Occipital lobe (tissue), 2 donors: ENCODE data around the gene FA2H. TPM values are rescaled to one million over a fixed set of nuclear protein-coding genes. Genes with fewer than 3 reads are reported as not detected.

Source experiments
- DNase-seq: peaks from one replicate; lab custom pipeline; 2025; lab: John Stamatoyannopoulos, UW
- total RNA-seq: library from RNA; depleted of rRNA; stranded (reverse); fragments of >200 nt; gene quantifications from one replicate; pipeline ENCODE4 v1.2.3, GENCODE V29; 2014

The FA2H gene
- total RNA-seq, 1 donor from 2014 or later = 0.16 TPM

DNA sequence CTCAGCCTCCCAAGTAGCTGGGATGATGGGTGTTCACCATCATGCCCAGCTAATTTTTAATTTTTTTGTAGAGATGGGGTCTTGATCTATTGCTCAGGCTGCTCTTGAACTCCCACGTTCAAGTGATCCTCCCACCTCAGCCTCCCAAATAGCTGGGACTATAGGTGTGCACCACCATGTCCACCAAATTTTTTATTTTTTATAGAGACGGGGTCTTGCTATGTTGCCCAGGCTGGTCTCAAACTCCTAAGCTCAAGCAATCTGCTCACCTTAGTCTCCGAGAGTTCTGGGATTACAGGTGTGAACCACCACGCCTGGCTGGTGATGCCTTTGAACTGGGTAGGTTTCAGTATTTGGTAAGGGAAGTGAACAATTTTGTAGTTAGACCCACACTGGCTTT lies 30.1 kb downstream of the FA2H start:
- DNase-seq = no peak

DNA sequence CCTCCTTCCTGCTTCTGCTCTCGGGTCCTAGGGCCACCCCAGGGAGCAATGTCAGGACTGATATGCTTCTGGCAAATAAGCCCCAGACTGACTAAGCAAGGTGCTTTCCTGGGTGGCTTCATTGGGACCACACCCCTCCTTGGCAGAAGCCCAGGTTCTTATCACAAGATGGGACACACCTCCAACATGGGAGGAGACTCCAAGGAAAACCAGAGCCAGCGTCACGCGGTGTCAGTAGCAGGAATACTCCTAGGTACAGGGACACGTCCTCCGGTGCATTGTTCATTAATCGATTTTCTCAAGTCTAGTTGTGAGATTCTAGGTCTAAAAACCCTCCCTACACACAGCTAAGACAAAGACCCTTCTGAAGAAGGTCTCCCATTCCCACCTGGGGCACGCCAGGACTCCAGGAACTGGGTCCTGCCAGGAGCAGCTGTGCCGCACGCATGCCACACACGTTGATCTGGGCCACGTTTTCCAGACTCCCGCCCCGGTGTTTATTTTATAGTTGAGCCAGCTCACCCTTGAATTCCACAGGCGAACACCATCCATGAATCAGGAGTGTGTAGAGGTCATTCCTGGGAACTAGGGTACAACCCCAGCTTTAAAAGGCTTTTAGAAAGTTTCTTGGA lies 30.8 kb downstream of the FA2H start:
- no peak for DNase-seq

DNA sequence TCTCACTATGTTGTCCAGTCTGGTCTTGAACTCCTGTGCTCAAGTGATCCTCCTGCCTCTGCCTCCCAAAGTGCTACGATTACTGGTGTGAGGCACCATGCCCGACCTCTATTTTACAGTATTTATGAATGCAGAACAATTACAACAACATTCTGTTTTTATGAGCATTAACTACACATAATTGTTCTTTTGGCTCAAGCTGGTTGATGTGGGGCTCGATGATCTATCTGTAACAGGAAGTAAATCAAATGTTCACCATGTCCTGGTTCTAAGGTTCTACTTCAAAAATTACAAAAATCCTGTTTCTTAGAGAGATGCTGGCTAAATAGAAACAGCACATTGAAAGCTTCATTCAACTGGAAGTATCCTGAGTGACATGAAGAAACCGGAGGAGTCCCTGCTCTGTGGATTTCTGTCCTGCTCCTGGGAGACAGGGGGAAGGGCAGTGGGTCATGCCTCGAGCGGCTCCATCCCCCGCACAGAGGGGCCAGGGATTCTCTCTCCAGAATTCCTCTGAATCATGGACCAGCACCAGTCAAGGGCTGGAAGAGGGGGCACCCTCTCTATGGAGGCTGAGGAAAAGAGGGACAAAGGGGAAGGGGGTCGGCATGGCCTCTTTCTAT lies 31.5 kb downstream of the FA2H start:
- DNase-seq = no peak

DNA sequence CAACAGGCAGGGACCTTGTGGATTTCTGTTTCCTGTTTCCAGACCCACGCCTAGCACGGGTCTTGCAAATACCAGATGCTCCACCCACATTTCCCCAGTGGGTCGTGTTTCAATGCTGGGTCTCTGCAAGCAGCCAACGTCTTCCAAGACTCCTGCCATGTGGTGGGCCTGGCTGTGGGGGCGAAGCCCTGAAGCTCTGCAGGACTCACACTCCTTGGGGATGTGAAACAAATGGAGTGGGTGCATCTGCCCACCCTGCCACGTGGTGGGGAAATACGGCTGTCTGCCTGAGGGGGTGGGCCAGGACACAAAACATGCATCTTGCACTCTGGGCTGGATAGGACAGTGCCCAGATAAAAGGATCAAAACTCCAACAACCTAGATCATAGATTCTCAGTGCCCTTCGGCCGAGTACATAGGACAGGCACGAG lies 32.6 kb downstream of the FA2H start:
- no peak for DNase-seq

DNA sequence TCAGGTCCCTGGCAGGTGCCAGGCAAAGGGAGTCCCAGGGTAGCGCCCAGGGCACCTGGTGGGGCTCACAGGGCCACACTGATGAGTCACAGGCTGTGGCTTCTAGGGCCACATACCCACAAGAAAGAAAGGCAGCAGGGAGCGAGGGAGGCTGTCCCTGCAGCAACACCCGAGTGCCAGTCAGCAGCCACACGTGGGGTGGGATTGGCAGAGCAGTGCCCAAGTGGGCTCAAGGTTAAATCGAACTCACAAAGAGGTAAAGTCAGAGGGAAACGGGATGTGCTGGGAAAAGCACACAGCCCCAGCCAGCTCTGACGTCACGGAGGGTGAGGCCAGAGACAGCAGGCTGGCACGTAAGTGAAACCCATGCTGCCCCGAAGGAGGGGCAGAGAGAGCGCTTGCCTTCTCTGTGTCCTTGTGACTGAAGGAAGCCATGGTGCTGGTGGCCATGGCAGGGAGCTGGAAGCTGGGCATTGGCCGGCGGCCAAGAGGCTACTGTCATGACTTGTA lies 33.8 kb downstream of the FA2H start:
- peak; percentile 57 for DNase-seq

DNA sequence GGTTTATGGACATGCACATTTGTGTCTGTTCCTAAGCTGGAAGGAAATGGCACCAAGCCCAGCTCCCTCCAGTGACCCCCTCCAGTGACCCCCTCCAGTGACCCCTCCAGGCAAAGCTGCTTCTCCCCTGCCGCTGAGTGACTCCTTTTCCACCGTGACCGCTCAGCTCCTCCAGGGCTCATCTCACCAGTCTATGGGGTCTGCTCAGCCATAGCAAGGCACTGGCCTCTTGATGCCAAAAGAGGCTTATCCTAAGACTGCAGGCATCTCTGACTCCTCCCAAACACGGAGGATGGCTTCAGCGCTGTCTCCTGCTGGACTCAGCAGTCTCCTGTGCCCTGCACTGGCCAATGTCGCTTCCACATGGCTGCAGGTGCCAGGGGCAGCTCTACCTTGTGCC lies 35.3 kb downstream of the FA2H start:
- no peak for DNase-seq

DNA sequence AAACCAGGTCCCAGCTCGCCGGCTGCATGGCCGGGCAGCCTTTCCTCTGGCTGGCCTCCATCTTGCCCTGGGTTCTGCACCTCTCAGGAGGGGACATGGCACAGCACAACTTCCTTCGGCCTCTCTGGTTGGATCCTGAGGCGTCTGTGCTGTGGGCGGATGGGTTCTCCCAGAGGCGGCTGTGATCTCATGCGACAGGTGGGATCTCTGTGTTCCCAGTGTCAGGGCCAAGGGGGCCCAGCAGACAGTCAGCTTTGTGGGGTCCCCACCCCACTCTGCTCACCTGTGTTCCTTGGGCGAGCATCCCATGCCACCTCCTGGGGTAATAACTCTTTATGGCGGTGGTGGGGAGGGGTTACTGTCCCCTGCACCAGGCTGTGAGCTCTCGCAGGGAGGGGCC lies 35.8 kb downstream of the FA2H start:
- no peak for DNase-seq

DNA sequence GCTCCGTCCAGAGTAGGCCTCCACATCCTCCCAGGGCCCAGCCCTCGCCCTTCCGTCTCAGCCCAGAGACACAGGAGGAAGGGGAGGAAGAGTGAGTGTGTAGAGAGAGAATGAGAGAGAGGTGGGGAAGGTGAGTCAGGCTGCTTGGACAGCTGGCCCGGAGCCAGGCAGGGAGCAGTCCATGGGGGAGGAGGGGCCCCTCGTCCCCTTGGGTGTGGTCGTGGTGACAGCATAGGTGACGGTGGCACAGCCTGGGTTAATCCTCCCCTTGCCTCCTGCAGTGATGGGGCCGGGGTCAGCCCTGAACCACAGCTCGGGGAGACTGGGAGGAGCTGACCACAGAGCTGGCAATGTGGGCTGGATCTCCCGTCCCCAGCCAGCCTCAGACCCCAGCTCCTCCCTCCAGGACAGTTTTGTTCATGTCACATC lies 36.5 kb downstream of the FA2H start:
- DNase-seq = no peak

DNA sequence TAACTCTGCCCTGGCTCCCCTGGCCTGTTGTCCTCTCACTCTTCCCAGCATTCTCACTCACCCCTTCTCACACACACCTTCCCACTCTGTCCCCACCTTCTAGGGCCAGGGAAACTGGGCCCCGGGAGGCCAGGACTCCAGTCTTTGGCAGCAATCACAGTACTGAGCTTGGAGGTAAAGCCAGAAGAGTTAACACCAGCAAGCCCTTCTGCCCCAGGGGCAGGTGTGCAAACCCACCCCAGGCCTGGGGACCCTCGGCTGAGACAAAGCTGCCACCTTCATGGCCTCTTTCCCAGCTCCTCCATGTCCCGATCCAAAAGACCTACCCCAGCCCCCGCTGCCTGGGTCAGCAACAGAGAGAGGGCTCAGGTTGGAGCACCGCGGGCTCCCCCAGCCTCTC lies 37.1 kb downstream of the FA2H start:
- DNase-seq = no peak

DNA sequence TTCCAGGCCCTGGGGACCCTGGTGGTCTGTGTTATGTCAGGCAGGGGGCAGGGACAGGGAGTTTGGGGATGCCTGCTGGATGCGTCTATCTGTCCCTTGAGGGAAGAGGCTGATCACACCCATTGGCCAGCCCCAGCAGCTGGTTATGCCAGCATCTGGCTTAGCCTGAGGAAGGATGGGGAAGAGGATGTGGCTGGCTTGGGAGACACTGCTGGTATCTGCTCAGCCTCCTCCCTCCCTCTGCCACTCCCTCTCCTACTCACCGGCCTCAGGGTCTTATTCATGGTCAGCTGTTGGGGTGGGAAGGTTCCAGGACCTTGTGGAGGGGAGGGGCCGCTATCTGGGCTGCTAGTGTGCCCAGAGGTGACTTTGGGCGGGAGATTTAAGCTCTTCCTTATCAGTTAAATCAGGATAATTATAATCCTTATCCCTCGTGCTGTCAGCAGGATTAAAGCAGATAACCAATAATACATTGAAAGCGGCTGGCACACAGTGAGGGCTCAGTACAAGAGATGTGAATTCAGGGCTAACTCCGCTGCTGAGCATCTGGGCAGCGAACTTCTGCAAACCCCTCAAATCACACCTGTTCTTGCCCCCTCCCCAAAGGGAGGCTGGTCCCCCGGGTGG lies 38.0 kb downstream of the FA2H start:
- no peak for DNase-seq

DNA sequence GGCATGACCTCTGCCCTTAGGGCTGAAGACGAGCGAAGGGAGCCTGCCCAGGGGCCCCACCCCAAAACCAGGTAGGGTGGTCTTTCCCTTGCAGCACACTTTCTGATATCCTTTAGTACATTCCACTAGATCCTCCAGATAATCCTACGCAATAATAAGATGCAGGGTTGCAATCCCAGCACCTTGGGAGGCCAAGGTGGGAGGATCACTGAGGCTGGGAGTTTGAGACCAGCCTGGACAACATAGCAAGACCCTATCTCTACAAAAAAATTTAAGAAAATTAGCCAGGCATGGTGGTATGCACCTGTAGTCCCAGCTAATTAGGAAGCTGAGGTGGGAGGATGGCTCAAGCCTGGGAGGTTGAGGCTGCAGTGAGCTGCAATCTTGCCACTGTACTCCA lies 39.1 kb downstream of the FA2H start:
- DNase-seq = no peak

DNA sequence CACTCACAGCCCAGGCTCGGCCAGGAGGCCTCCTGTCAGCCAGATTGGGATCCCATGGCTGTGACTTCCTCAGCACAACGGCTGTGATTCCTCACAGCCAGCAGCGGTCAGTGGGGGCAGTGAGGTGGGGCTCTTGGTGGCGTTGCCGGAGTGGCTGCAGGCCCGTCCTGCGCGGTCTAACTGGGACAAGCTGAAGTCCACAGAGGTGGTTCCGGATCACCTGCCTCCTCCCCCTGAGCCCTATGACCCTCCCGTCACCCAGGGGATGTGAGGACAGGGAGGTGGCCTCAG lies 39.5 kb downstream of the FA2H start:
- no peak for DNase-seq

DNA sequence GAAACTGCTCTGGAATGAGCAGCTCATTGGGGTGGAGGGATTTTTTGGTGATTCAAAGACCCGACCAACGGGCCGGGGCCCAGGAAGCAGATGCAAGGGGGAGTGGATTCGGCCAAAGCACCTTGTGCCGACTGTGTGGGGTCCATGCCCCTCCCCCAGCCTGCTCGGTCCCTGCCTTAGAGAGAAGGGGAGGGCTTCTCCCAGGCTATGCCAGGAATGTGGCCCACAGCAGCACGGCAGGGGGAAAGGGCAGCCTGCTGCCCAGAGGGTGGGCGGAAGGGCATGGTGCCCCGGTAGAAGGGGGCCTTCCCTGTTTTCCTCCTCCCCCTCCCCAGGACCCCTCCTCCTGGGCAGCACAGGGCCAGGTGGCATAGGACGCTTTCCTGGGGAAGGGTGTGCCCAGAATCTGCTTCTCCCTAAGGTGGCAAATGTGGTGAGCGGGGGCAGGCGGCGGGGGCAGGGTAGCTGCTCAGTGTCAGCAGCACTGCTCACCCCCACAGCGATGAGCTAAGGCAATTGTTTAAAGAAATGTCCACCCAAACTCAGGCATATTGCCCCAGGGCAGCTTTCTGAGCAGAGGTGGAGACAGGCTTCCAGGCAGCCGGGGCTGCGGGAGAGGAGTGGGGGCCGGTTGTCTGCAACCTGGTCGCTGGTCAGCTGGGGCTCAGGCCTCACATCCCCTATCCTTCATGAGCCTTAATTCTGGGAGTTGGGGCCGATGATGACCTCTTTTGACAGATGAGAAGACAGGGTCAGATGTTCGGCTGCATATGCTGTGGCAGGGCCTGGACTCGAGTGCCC lies 40.1 kb downstream of the FA2H start:
- no peak for DNase-seq

DNA sequence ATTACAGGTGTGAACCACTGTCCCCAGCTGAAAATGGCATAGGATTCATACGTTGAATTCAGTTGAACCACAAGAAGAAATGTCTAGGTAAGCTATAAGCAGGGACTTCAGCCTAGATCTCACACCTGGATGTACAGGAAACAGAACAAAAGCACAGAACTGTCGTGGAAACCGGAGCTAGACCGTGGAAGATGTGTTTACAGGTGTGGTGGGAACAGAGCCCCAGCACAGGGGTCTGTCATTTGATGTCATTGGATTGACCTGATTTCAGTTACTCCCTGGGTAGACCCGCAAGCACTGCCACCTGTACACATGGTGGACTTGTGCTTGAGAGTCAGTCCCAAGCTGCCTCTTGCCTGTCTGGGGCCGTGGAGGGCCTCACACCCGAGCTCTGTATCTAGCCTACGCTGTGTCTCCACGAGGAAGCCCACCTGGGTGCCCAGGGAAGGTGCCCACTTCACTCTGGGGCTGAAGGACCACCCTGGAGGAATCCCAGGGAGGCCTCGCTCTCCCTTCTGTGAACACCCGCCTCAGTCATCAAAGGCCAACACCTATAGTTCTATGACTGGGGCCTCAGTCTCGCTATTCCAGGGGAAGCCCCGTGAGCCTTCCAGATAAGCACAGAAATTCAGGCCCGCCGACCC lies 41.8 kb downstream of the FA2H start:
- DNase-seq = no peak

DNA sequence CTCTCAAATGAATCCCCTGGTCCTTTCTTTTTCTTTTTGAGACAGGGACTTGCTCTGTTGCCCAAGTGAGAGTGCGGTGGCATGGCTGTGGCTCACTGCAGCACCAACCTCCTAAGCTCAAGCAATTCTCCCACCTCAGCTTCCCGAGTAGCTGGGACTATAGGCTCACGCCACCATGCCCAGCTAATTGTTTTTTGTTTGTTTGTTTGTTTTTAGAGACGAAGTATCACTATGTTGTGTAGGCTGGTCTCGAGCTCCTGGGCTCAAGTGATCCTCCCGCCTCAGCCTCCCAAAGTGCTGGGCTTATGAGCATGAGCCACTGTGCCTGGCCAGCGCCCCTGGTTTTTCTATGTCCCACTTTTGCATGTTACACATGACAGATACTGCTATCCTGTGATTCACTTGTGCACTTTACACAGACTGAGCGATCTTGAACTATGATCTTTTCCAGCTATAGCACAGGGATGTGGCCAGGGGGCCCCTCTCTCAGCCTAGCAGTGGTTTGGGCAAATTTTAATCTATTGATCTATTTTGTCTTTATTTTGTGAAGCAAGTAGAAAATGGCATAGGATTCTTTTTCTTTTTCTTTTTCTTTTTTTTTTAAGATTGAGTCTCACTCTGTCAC lies 42.7 kb downstream of the FA2H start:
- DNase-seq = no peak

DNA sequence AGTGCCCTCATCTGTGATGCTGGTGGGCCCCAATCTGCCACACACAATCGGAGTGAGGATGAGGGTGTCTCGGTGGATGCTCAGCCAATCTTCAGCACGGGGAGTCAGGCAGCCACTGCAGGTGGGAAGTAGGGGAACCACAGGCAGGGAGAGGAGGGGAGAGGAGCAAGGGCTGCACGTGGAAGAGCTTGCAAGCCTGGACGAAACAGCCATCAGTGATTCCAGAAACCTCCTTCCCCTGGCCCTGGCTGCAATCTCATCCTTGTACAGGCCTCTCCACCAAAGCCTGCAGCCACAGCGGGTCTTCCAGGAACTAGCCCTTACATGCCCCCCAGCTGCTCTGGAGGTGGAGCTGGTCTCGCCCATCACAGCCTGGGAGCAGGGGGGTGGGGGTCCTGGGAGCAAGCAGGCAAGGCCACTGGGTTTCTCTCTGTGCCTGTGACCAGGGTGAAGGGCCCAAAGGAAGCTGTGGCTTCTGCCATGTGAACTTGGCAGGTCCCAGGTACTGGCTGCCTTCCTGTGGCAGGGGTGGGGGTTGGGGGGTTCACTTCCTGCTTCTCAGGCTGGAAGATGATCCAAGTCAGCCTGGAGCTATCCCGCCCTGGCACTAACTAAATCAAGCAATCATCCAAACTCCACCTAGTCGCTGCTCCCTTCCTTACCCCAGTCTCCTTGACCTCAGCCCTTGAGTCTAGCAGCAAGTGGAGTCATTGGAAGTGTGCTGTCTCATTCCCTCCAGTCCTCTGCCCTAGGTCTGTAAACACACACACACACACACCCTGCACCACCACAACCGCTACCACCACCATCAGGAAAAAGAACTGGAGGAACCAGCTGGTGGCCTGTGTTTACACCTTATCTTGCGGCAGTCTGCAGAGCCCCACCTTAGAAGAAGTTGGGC lies 44.6 kb downstream of the FA2H start:
- DNase-seq = no peak

DNA sequence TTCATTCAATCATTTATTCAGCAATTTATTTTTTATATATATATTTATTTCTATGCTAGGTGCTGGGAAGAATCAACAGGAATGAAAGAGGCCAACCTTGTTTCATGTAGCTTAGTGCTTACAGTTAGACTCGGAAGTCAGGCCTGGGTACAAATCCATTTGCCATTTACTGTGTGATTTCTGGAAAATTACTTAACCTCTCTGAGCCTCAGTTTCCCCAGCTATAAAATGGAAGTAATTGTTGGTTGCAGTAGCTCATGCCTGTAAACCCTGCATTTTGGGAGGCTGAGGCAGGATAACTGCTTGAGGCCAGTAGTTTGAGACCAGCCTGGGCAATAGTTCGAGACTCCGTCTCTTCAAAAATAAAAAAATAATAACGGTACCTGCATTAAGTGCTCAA lies 46.7 kb downstream of the FA2H start:
- DNase-seq = no peak

DNA sequence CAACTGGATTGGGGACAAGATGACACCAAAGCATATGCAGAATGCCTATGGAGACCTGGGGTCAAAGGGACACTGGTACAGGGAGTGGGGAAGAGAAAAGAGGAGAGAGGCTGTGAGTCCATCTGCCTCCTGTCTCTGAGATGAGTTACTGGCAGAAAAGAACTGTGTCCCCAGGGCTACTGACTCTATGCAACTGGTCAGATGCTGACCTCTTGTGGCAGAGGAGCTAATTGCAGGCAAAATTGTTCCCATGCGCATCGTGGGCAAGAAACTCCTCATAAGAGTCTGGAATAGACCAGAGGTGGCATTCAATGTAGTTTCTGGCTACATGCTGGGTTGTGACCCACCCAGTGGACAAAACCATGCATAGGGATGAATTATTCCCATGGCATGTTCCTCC lies 47.9 kb downstream of the FA2H start:
- DNase-seq = no peak

DNA sequence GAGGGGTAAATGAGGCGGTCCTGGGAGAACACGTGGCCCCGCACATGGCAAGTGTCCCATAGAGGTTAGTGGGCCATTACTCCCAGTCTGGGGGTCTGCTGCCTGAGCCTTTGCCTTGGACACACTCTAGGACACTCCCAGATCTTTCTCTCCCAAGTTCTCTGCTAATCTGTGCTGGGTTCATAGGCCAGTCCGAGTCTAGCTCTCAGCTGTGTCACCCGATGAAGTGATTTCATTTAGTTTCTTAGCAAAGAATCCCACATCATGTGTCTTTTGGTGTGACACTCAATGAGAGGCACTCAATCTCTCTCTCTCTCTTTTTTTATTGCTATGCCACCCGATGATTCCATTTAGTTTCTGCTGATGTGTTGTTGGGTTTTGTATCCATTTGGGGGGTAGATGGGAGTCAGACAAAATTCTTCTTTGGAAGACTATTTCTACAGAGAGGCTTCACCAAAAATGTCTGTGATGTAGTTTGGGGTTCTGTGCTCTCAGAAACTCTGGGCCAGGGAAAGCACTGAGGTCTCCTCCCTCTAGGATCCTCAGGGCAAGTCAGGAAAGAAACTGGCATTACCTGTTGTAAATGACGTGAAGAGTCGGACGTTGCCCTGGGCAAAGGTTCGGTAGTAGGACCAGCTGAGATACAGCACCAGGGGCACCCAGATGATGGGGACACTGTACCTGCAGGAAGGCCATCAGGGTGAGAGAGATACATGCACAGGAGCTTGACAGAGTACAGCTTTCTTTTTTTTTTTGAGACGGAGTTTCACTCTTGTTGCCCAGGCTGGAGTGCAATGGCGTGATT lies 48.8 kb downstream of the FA2H start:
- no peak for DNase-seq
